A549 treated with CpdA at 1 μM for 4 hours (cell line): ENCODE results near the gene KRTAP3-3. TPM values are rescaled to one million over a fixed set of nuclear protein-coding genes. Genes with fewer than 3 reads are reported as not detected.

Experiments
- total RNA-seq: library from RNA; stranded (reverse); fragments of 200-300 nt; extraction: Qiagen RNA extraction; gene quantifications from 5 replicates; pipeline ENCODE4 v1.2.3, GENCODE V29; 2022; ENCODE audit warnings: low read depth

The KRTAP3-3 gene
- total RNA-seq, result not detected in 5 replicates

GRCh38 chr17:40993839-40994238, at the start of gene KRTAP3-3:
KRTAP3-3 (minus strand) TSS chr17:40994164; CDS start chr17:40994097, 67 bp downstream.

GRCh38 chr17:41040783-41041571, 47.0 kb upstream of the KRTAP3-3 start, which contains the start of gene KRTAP1-1:
KRTAP1-1 (minus strand) TSS chr17:41041450; CDS start chr17:41041397, 53 bp downstream.

GRCh38 chr17:41034346-41034935, 40.5 kb upstream of the KRTAP3-3 start, which contains the start of gene KRTAP1-3:
KRTAP1-3 (minus strand) TSS chr17:41034874; CDS start chr17:41034821, 53 bp downstream.

GRCh38 chr17:41029633-41030245, 35.8 kb upstream of the KRTAP3-3 start, which contains the start of gene KRTAP1-4:
KRTAP1-4 (minus strand) TSS chr17:41030195; CDS start chr17:41030078, 117 bp downstream.

GRCh38 chr17:41026715-41027471, 32.9 kb upstream of the KRTAP3-3 start, which contains the start of gene KRTAP1-5:
KRTAP1-5 (minus strand) TSS chr17:41027208; CDS start chr17:41027155, 53 bp downstream.

GRCh38 chr17:41008811-41009210, 14.8 kb upstream of the KRTAP3-3 start, which contains the start of gene KRTAP3-1:
KRTAP3-1 (minus strand) TSS chr17:41009128; CDS start chr17:41009074, 54 bp downstream.

GRCh38 chr17:40999563-40999962, 5.6 kb upstream of the KRTAP3-3 start, which contains the start of gene KRTAP3-2:
KRTAP3-2 (minus strand) TSS chr17:40999906; CDS start chr17:40999853, 53 bp downstream.

GRCh38 chr17:40984226-40984625, 9.7 kb downstream of the KRTAP3-3 start, which contains the start of gene KRT40:
KRT40 (minus strand) TSS chr17:40984326; CDS start chr17:40984273, 53 bp downstream.

GRCh38 chr17:40966848-40967247, 27.1 kb downstream of the KRTAP3-3 start, which contains the start of gene KRT39:
KRT39 (minus strand) TSS chr17:40966948; CDS start chr17:40966856, 92 bp downstream.

Other genes starting within 250 kb of the KRTAP3-3 start
- not detected in 5 replicates for gene KRT25, start 238.8 kb downstream of the KRTAP3-3 start, total RNA-seq
- not detected in 5 replicates for gene KRT26, start 222.0 kb downstream of the KRTAP3-3 start, total RNA-seq
- not detected in 5 replicates for gene KRT27, start 211.6 kb downstream of the KRTAP3-3 start, total RNA-seq
- gene KRT28, start 194.2 kb downstream of the KRTAP3-3 start, total RNA-seq, result not detected in 5 replicates
- 83.2 to 124 TPM (median 115 TPM) in 5 replicates for gene KRT10, start 171.6 kb downstream of the KRTAP3-3 start, total RNA-seq
- 0.08 TPM in 1 of 5 replicates, not detected in the others for gene KRT12, start 126.9 kb downstream of the KRTAP3-3 start, total RNA-seq
- 0.17 to 0.52 TPM (median 0.26 TPM) in 5 replicates for gene KRT20, start 108.9 kb downstream of the KRTAP3-3 start, total RNA-seq
- 0.08 TPM in 1 of 5 replicates, not detected in the others for gene KRT23, start 56.5 kb downstream of the KRTAP3-3 start, total RNA-seq
- not detected in 5 replicates for gene KRT39, start 27.2 kb downstream of the KRTAP3-3 start, total RNA-seq
- gene KRT40, start 9.8 kb downstream of the KRTAP3-3 start, total RNA-seq, result not detected in 5 replicates
- 0.16 to 0.35 TPM (median 0.30 TPM) in 3 of 5 replicates, not detected in the others for gene KRTAP3-2, start 5.7 kb upstream of the KRTAP3-3 start, total RNA-seq
- not detected in 5 replicates for gene KRTAP3-1, start 15.0 kb upstream of the KRTAP3-3 start, total RNA-seq
- gene KRTAP1-5, start 33.0 kb upstream of the KRTAP3-3 start, total RNA-seq, result 0.12 TPM in 1 of 5 replicates, not detected in the others
- gene KRTAP1-4, start 36.0 kb upstream of the KRTAP3-3 start, total RNA-seq, result not detected in 5 replicates
- gene KRTAP1-3, start 40.7 kb upstream of the KRTAP3-3 start, total RNA-seq, result not detected in 5 replicates
- gene KRTAP1-1, start 47.3 kb upstream of the KRTAP3-3 start, total RNA-seq, result not detected in 5 replicates
- not detected in 5 replicates for gene KRTAP2-1, start 53.2 kb upstream of the KRTAP3-3 start, total RNA-seq
- not detected in 5 replicates for gene KRTAP2-2, start 61.1 kb upstream of the KRTAP3-3 start, total RNA-seq
- 0.08 TPM in 1 of 5 replicates, not detected in the others for gene KRTAP2-3, start 66.0 kb upstream of the KRTAP3-3 start, total RNA-seq
- gene KRTAP2-4, start 71.7 kb upstream of the KRTAP3-3 start, total RNA-seq, result not detected in 5 replicates
- not detected in 5 replicates for gene KRTAP4-7, start 90.0 kb upstream of the KRTAP3-3 start, total RNA-seq
- gene KRTAP4-8, start 104.0 kb upstream of the KRTAP3-3 start, total RNA-seq, result 0.05 to 0.12 TPM in 2 of 5 replicates, not detected in the others
- not detected in 5 replicates for gene KRTAP4-16, start 108.0 kb upstream of the KRTAP3-3 start, total RNA-seq
- not detected in 5 replicates for gene KRTAP4-9, start 111.2 kb upstream of the KRTAP3-3 start, total RNA-seq
- gene KRTAP4-11, start 124.2 kb upstream of the KRTAP3-3 start, total RNA-seq, result not detected in 5 replicates
- gene KRTAP4-12, start 130.0 kb upstream of the KRTAP3-3 start, total RNA-seq, result not detected in 5 replicates
- not detected in 5 replicates for gene KRTAP4-6, start 146.4 kb upstream of the KRTAP3-3 start, total RNA-seq
- gene KRTAP4-5, start 155.7 kb upstream of the KRTAP3-3 start, total RNA-seq, result not detected in 5 replicates
- gene KRTAP4-4, start 166.6 kb upstream of the KRTAP3-3 start, total RNA-seq, result not detected in 5 replicates
- gene KRTAP4-3, start 174.1 kb upstream of the KRTAP3-3 start, total RNA-seq, result not detected in 5 replicates
- gene KRTAP4-2, start 184.1 kb upstream of the KRTAP3-3 start, total RNA-seq, result not detected in 5 replicates
- 0.07 to 0.56 TPM (median 0.26 TPM) in 4 of 5 replicates, not detected in the other for gene KRTAP4-1, start 190.7 kb upstream of the KRTAP3-3 start, total RNA-seq
- gene KRTAP9-1, start 195.7 kb upstream of the KRTAP3-3 start, total RNA-seq, result not detected in 5 replicates
- gene KRTAP9-2, start 232.5 kb upstream of the KRTAP3-3 start, total RNA-seq, result not detected in 5 replicates
- not detected in 5 replicates for gene KRTAP9-3, start 238.3 kb upstream of the KRTAP3-3 start, total RNA-seq
- gene KRTAP9-8, start 243.8 kb upstream of the KRTAP3-3 start, total RNA-seq, result not detected in 5 replicates